ENCODE data around the gene KRTAP10-5. TPM values are rescaled to one million over a fixed set of nuclear protein-coding genes. Genes with fewer than 3 reads are reported as not detected.

KRTAP10-5 gene
- total RNA-seq, 1 experiment from 2014 or later = not detected

- TF ChIP-seq, protein P1, sequence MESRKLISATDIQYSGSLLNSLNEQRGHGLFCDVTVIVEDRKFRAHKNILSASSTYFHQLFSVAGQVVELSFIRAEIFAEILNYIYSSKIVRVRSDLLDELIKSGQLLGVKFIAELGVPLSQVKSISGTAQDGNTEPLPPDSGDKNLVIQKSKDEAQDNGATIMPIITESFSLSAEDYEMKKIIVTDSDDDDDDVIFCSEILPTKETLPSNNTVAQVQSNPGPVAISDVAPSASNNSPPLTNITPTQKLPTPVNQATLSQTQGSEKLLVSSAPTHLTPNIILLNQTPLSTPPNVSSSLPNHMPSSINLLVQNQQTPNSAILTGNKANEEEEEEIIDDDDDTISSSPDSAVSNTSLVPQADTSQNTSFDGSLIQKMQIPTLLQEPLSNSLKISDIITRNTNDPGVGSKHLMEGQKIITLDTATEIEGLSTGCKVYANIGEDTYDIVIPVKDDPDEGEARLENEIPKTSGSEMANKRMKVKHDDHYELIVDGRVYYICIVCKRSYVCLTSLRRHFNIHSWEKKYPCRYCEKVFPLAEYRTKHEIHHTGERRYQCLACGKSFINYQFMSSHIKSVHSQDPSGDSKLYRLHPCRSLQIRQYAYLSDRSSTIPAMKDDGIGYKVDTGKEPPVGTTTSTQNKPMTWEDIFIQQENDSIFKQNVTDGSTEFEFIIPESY (IDR thresholded peaks at IDR 0.05; ENCODE audit: extremely low read depth, insufficient replicate concordance, low read length) = no peak
- no peak for TF ChIP-seq FOSL1 (IDR thresholded peaks at IDR 0.05; ENCODE audit: low read depth)
Observed at GRCh38 chr21:44567481-44568171, 12.8 kb downstream of the KRTAP10-5 start (continued).

GRCh38 chr21:44566403-44566802, 14.0 kb downstream of the KRTAP10-5 start:
- Histone ChIP-seq H3K4me3 (replicated peaks in 1 of 2; ENCODE audit: low read depth in 1 of 2, low read length in 2 of 2) (no peak overlapping the region), H3K79me2 (ENCODE audit: insufficient read depth, low read length) (no peaks in the 10 kb centered on the region), H2AFZ (ENCODE audit: low read depth, low read length, poor library complexity, severe bottlenecking) (no peak overlapping the region), H3K4me1 (ENCODE audit: control insufficient read depth in 1 of 2, insufficient read depth in 2 of 2, low read length in 2 of 2) (no peaks in the 10 kb centered on the region), H3K27ac (ENCODE audit: low read depth, low read length) (no peak overlapping the region), H3K36me3 (ENCODE audit: control insufficient read depth in 1 of 2, insufficient read depth in 2 of 2, low read length in 2 of 2) (no peaks in the 10 kb centered on the region), H3K9me3 (ENCODE audit: control insufficient read depth in 1 of 2, insufficient read depth in 1 of 2, low read depth in 1 of 2, low read length in 2 of 2) (no peaks in the 10 kb centered on the region), H3K9me2 (ENCODE audit: insufficient read depth) (no peaks in the 10 kb centered on the region), H3K27me3 (ENCODE audit: insufficient read depth, low read length) (peaks cover 6% of the 10 kb centered on the region), H3K4me2 (ENCODE audit: low read length) (no peak overlapping the region), H3K9ac (ENCODE audit: low read length) (no peak overlapping the region), H4K20me1 (ENCODE audit: insufficient read depth) (no peaks in the 10 kb centered on the region)
- DNase-seq (ENCODE audit: low read depth, low spot score) = no peak
- POLR2A ChIA-PET = no interaction called here
- CTCF ChIA-PET = no interaction called here
- no TSS peak for BruUV-seq (replicated peaks)
- RAD21 ChIA-PET (ENCODE audit: low non-redundant PET in 1 of 2, low total read pairs in 2 of 2, uncharacterized antibody in 2 of 2, unreplicated experiment in 2 of 2) = no interaction called here
- intact Hi-C loops (cut with micrococcal nuclease) = loop anchor here (10.0 kb wide), 1 partner anchor 108 kb away; no protein-coding TSS in a partner anchor
- no peak for ATAC-seq
- TF ChIP-seq MAX (IDR thresholded peaks at IDR 0.05) = no peak
- no peak for TF ChIP-seq ZNF274 (IDR thresholded peaks at IDR 0.05; ENCODE audit: low read depth, low read length)
- TF ChIP-seq ZFX (IDR thresholded peaks at IDR 0.05) = no peak
- TF ChIP-seq FOSL1 (IDR thresholded peaks at IDR 0.05; ENCODE audit: low read depth) = no peak
- TF ChIP-seq EGR1 (IDR thresholded peaks at IDR 0.05; ENCODE audit: low read depth) = no peak
- TF ChIP-seq SP1 (IDR thresholded peaks at IDR 0.05; ENCODE audit: low read depth) = no peak
- TF ChIP-seq SIN3A (IDR thresholded peaks at IDR 0.05; ENCODE audit: low read depth) = no peak
